Measurements from ENCODE around the gene ALKBH8. TPM values are rescaled to one million over a fixed set of nuclear protein-coding genes. Genes with fewer than 3 reads are reported as not detected.
"Not testable (repeated sequence)": the region's sequence is repeated elsewhere in the genome, so short reads cannot be mapped to it uniquely, and the experiment has no call there.

Gene ALKBH8
- total RNA-seq, 1 donor from 2014 or later, result 6.8 TPM

GRCh38 chr11:107466275-107466866 lies 99.2 kb downstream of the ALKBH8 start:
- ATAC-seq; intact Hi-C loops (cut with micrococcal nuclease); DNase-seq: not testable (repeated sequence)

- intact Hi-C loops (cut with micrococcal nuclease), result no loop called here
Measured at GRCh38 chr11:107457558-107458271, 107.8 kb downstream of the ALKBH8 start, which contains the start of gene CWF19L2. Gene CWF19L2, minus strand, starts transcription at chr11:107457825. Its CDS starts 9 bp downstream, at chr11:107457816.

GRCh38 chr11:107457205-107457557 lies 108.4 kb downstream of the ALKBH8 start:
- no peak for DNase-seq
- ATAC-seq, result no peak
- intact Hi-C loops (cut with micrococcal nuclease), result no loop called here

More at GRCh38 chr11:107457558-107458271, 107.8 kb downstream of the ALKBH8 start, which contains the start of gene CWF19L2:
- DNase-seq (peak; percentile 92), ATAC-seq (peak; percentile 100)

GRCh38 chr11:107453594-107454286 lies 111.8 kb downstream of the ALKBH8 start:
- ATAC-seq (no peak), DNase-seq (no peak)
- intact Hi-C loops (cut with micrococcal nuclease), result no loop called here

Other genes starting within 250 kb of the ALKBH8 start
- gene CWF19L2, start 107.9 kb downstream of the ALKBH8 start, total RNA-seq, result 9.5 TPM
- 0.92 TPM for gene ELMOD1, start 25.4 kb upstream of the ALKBH8 start, total RNA-seq
- gene SLN, start 146.3 kb upstream of the ALKBH8 start, total RNA-seq, result 5.7 TPM